GM12865 (cell line): Measurements from ENCODE around the gene ADIRF.
"Not testable (repeated sequence)": the region's sequence is repeated elsewhere in the genome, so short reads cannot be mapped to it uniquely, and the experiment has no call there.

Experiments
- DNase-seq: peaks from one replicate; pipeline ENCODE4 v3.0.0; 2010; ENCODE audit warnings: low read depth
- H3K4me3 ChIP-seq: 2 replicates; pipeline ENCODE4 v1.5.1; 2011; ENCODE audit warnings: mild to moderate bottlenecking, low read depth, low read length, control low read depth
- TF ChIP-seq, protein P1 (sequence below): IDR thresholded peaks from 2 replicates; pipeline ENCODE4 v1.5.1; 2011; ENCODE audit warnings: low read length, control low read depth, low read depth, inconsistent platforms; ENCODE audit not compliant: insufficient read depth; ENCODE audit errors: missing control alignments

Gene ADIRF

DNA sequence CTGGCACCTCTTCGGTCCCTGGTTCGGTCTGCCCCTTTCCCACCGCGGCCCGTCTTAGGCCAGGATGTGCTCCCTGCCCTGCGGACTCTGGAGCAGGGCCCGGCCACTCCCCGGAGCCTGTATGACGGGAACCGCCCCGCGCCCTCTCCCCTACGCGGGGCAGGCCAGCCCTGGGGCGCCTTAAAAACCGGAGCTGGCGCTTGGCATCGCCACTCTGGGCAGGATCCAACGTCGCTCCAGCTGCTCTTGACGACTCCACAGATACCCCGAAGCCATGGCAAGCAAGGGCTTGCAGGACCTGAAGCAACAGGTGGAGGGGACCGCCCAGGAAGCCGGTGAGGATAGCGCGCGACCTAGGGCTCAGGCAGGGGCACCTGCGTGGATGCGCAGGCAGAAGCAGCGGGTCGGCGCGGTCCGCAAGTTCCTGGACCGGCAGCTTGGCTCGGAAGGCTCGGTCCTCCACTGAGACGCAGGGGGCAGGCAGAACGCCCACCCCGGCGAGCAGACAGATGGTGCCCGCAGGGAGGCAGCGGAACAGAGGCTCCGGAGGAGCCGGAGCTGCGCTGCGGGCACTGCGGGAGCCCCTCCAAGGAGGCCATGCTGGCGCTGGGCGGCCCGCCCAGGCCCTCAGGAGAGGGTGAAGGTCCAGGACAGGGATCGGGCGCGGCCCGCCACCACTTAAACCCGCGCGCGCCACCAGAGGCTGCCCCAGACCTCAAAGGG is at the start of gene ADIRF:
ADIRF (plus strand) TSS at position 212 of the 723 bp plus-strand sequence; CDS start at position 275, 63 bp downstream.
- TF ChIP-seq, protein P1, sequence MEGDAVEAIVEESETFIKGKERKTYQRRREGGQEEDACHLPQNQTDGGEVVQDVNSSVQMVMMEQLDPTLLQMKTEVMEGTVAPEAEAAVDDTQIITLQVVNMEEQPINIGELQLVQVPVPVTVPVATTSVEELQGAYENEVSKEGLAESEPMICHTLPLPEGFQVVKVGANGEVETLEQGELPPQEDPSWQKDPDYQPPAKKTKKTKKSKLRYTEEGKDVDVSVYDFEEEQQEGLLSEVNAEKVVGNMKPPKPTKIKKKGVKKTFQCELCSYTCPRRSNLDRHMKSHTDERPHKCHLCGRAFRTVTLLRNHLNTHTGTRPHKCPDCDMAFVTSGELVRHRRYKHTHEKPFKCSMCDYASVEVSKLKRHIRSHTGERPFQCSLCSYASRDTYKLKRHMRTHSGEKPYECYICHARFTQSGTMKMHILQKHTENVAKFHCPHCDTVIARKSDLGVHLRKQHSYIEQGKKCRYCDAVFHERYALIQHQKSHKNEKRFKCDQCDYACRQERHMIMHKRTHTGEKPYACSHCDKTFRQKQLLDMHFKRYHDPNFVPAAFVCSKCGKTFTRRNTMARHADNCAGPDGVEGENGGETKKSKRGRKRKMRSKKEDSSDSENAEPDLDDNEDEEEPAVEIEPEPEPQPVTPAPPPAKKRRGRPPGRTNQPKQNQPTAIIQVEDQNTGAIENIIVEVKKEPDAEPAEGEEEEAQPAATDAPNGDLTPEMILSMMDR, result no peak
- H3K4me3 ChIP-seq, result no peak within 1 kb of the TSS
- DNase-seq, result no peak

DNA sequence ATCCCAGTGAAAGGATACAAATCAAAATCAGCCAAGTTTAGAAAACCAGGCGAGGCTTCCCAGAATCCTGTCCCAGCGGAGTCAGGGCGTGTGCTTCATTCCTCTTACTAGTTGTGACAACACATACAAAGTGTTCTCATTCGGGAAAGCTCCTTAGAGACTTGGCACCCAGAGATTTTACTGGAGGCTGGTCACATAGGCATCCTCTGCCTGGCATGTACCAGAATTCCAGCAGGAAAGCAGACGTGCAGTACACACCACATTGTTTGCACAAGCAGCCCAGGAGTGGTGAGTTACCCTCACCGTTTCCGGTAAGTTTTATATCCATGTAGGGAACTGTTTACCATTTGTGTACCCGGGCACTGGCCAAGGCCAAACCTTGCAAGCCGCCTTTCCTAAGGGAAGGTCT is 45.7 kb upstream of the ADIRF start:
- no peak overlapping the region for H3K4me3 ChIP-seq
- TF ChIP-seq, protein P1, result no peak
- DNase-seq, result no peak

DNA sequence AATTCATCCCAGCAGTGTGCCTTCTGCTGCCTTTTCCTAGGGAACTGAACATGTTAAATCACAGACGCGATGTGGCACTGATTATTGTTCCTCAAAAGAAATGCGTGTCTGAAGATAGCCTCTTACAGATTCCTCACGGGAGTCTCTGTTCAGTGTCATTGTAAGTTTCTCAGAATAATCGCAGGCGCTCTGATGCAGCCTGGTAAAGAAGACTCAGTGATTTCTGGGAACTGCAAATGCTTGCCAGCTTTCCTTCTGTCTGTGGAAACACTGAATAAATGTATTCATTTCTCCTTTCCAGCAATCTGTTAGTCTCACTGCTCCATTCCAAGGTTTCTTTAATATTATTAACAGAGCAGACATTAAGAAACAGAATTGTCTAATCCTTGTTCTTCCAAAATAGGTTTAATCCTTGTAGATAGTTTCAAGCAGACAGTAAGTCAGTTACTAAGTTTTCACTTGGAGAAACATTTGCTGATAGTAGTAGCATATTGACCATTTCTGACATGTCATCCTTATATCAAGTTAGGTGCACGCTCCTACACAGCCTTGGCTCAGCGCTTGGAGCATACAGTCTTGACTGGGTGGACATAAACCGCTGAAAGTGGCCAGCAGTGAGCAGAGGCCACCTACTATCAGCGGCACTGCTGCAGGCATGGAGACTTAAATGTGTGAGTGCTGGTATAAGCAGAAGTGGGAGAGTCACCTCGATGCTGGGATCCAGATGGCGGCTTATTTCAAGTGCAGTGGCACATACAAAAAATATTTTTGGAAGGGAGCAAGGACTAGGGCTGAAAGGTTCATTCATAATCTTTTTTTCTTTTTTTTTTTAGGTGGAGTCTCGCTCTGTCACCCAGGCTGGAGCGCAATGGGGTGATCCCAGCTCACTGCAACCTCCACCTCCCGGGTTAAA is 38.6 kb upstream of the ADIRF start:
- TF ChIP-seq, protein P1, result no peak
- DNase-seq, result no peak
- H3K4me3 ChIP-seq, result no peak overlapping the region

DNA sequence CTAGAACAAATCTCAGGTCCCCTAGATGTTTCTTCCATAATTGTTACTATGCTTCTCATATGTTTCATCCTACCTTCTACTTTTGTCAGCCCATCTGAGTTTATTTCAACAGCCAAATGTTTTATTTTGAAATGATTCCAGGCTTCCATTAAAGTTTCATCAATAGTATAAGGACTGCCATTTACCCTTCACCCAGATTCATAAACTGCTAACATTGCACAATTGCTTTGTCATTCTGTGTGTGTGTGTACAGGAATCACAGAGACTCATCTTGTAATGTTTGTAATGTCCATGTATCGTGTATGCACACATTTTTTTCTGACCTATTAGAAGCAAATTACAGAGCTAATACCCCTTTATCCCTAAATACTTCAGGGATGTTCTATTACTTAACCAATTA is 36.4 kb upstream of the ADIRF start:
- DNase-seq, result no peak
- no peak overlapping the region for H3K4me3 ChIP-seq
- TF ChIP-seq, protein P1, result no peak

DNA sequence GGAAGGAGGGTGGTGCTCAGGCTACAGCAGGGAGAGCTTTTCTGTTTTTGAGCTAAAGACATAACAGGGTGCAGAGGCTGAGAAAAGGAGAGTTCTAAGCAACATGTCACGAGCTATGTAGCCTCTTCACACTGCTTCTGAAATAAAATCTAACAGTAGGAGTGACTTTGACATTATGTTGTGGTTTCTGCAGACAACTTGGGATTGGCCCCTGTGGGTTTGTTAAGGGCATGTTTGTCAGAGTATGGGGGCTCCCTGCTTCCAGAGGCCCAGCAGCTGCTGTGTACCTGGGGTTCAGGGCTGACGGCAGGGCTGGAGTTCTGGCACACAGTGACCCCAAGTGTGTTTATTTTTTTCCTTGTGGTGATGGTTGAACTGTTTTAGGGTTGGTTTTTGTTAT is 35.6 kb upstream of the ADIRF start:
- DNase-seq, result no peak
- TF ChIP-seq, protein P1, result no peak
- H3K4me3 ChIP-seq, result no peak overlapping the region

DNA sequence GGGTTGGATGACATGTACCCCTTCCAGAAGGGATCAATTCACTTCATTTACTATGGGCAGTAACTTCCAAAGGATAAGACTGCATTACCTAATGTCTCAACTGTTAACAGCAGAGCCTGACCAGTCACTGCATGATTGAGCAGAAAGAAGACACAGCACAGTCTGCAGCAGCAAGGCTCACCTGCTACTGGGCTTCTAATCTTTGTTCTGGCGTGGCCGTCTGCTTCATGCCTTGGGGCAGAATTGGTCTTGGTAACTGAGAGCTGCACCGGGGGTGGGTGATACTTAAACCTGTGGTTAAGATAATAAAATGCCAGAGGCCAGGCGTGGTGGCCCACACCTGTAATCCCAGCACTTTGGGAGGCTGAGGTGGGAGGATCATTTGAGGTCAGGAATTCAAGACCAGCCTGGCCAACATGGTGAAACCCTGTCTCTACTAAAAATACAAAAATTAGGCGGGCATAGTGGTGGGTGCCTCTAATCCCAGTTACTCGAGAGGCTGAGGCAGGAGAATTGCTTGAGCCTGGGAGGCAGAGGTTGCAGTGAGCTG is 34.0 kb upstream of the ADIRF start:
- H3K4me3 ChIP-seq, DNase-seq: not testable (repeated sequence)
